Stomach (tissue), 9 donors: ENCODE data around the gene CYFIP1. TPM values are rescaled to one million over a fixed set of nuclear protein-coding genes. Genes with fewer than 3 reads are reported as not detected.

ENCODE experiments used
- DNase-seq, 2 donors: peaks; one replicate each; pipeline versions ENCODE4 v3.0.0 to v3.0.0-alpha.2; 2013 to 2019
- H3K27ac ChIP-seq, 5 donors: fragments of 200-600 bp in 4 of 5; sonication (generic) in 4 of 5; one replicate each; pipeline ENCODE4 v1.5.1; 2013 to 2019; ENCODE audit warnings: mild to moderate bottlenecking in 1 of 5, moderate library complexity in 1 of 5
- H3K27me3 ChIP-seq, 3 donors: fragments of 200-600 bp; sonication (generic); one replicate each; pipeline ENCODE4 v1.5.1; 2017 to 2019; ENCODE audit warnings: mixed run types in 1 of 3
- H3K36me3 ChIP-seq, 4 donors: fragments of 200-600 bp; sonication (generic); 1 replicate in 3 of 4; 2 replicates in 1 of 4; pipeline ENCODE4 v1.5.1; 2016 to 2019
- H3K4me1 ChIP-seq, 4 donors: fragments of 200-600 bp; sonication (generic); one replicate each; pipeline ENCODE4 v1.5.1; 2016 to 2019
- H3K4me3 ChIP-seq, 4 donors: fragments of 200-600 bp; sonication (generic) in 3 of 4; one replicate each; pipeline ENCODE4 v1.5.1; 2016 to 2019; ENCODE audit warnings: mild to moderate bottlenecking in 1 of 4
- H3K9me3 ChIP-seq, 4 donors: fragments of 200-600 bp; sonication (generic); one replicate each; pipeline ENCODE4 v1.5.1; 2016 to 2019
- CTCF ChIP-seq, 7 experiments: fragments of 450-650 bp in 4 of 7; fragments of 200-600 bp in 3 of 7; sonication (generic) in 3 of 7; IDR thresholded peaks; one replicate each; pipeline ENCODE4 v1.5.1; 2016 to 2019; ENCODE audit warnings: antibody characterized with exemption in 7 of 7, control low read depth in 2 of 7, mild to moderate bottlenecking in 1 of 7
- EP300 ChIP-seq: sonication (generic); formaldehyde crosslinking; IDR thresholded peaks from one replicate; pipeline ENCODE4 v1.6.1; 2017; ENCODE audit warnings: antibody characterized with exemption
- POLR2A ChIP-seq, 4 donors: fragments of 450-650 bp; IDR thresholded peaks; one replicate each; pipeline ENCODE4 v1.6.1; 2016; ENCODE audit warnings: antibody characterized with exemption in 4 of 4, control low read depth in 2 of 4, mild to moderate bottlenecking in 1 of 4, moderate library complexity in 1 of 4
- POLR2AphosphoS5 ChIP-seq, 3 donors: sonication (generic); formaldehyde crosslinking; IDR thresholded peaks; one replicate each; pipeline ENCODE4 v1.6.1; 2016; ENCODE audit warnings: antibody characterized with exemption in 3 of 3
- WGBS, 5 donors: extraction: QIAGEN DNeasy Blood & Tissue Kit in 3 of 5; methylation state at CpG; one replicate each; pipeline versions ENCODE4 v1.1.5 to v1.1.7; 2013 to 2018; 5-methylcytosine and 5-hydroxymethylcytosine counted together
- intact Hi-C: fragments of 100-400 bp; cut with DNase I; formaldehyde crosslinking; loops from one replicate; pipeline ENCODE4 v1.15.1; 2023; ENCODE audit warnings: low total_unique reads
- polyA plus RNA-seq, 3 donors: library from polyadenylated mRNA; stranded (reverse); fragments of 200-250 nt; gene quantifications; one replicate each; pipeline ENCODE4 v1.2.3, GENCODE V29; 2013
- total RNA-seq, 5 donors: library from RNA; depleted of rRNA; stranded (reverse); fragments of >200 nt; gene quantifications; one replicate each; pipeline versions ENCODE4 v1.1.0 to v1.2.3, GENCODE V29; 2014 to 2016
- donor health status: healthy with polysubstance abuse.
- donor health status: Bipolar disorder and iron deficiency.
- donor health status: healthy.

CYFIP1 gene
- total and polyA plus RNA-seq, 8 donors = 21.8 to 214 (median 61.6) TPM

GRCh38 chr15:22839046-22839695, 141.0 kb downstream of the CYFIP1 start:
- H3K36me3 ChIP-seq = peaks cover 0 to 23% (median 16%) of the 10 kb centered on the region in 4 donors
- peaks cover 13 to 36% (median 27%) of the 10 kb centered on the region in 4 donors for H3K4me1 ChIP-seq
- WGBS, 5 donors = 0 to 1% (median 0%) methylated on average over 16 of the region's 16 CpGs
- H3K27ac ChIP-seq = peak overlapping the region; percentile 90 to 99 (median 98)
- H3K4me3 ChIP-seq = peak overlapping the region; percentile 67 to 85 (median 77)
- no peak for TF ChIP-seq POLR2AphosphoS5 (IDR thresholded peaks at IDR 0.05)
- TF ChIP-seq EP300 = no peak
- no peak for TF ChIP-seq POLR2A (IDR thresholded peaks at IDR 0.05)
- TF ChIP-seq CTCF (IDR thresholded peaks at IDR 0.05) = no peak
- H3K9me3 ChIP-seq = no peaks in the 10 kb centered on the region
- no peaks in the 10 kb centered on the region for H3K27me3 ChIP-seq
- peak in 1 of 2 donors; percentile 36 for DNase-seq
- intact Hi-C loops = no loop called here

GRCh38 chr15:22838292-22839042, 141.7 kb downstream of the CYFIP1 start, which contains the start of gene NIPA2:
NIPA2 (plus strand) TSS chr15:22838666; CDS start chr15:22851732, 13,066 bp downstream.
- intact Hi-C loops = no loop called here
- peak; percentile 99 for DNase-seq
- Histone ChIP-seq H3K4me1 (peaks cover 13 to 36% (median 27%) of the 10 kb centered on the region in 4 donors), H3K27me3 (no peaks in the 10 kb centered on the region), H3K4me3 (peak within 1 kb of the TSS; percentile 67 to 85 (median 77)), H3K27ac (peak within 1 kb of the TSS; percentile 90 to 99 (median 98)), H3K36me3 (peaks cover 0 to 18% (median 10%) of the 10 kb centered on the region in 4 donors), H3K9me3 (no peaks in the 10 kb centered on the region)
- WGBS, 5 donors = 0 to 1% (median 0%) methylated on average over 12 to 83 of the region's 83 CpGs
- TF ChIP-seq POLR2A (IDR thresholded peaks at IDR 0.05) = peak in 2 of 4 donors; percentile 45 to 67
- TF ChIP-seq CTCF (IDR thresholded peaks at IDR 0.05) = peak in 1 of 7 experiments; percentile 10
- TF ChIP-seq POLR2AphosphoS5 (IDR thresholded peaks at IDR 0.05) = peak; percentile 86 to 98 (median 97)
- TF ChIP-seq EP300 = no peak

GRCh38 chr15:22831473-22831872, 148.7 kb downstream of the CYFIP1 start:
- no peak overlapping the region for H3K27ac ChIP-seq
- DNase-seq = peak in 1 of 2 donors; percentile 44
- peaks cover 0 to 25% (median 24%) of the 10 kb centered on the region in 4 donors for H3K36me3 ChIP-seq
- no peaks in the 10 kb centered on the region for H3K27me3 ChIP-seq
- no peak overlapping the region for H3K4me3 ChIP-seq
- TF ChIP-seq EP300 = no peak
- TF ChIP-seq CTCF (IDR thresholded peaks at IDR 0.05) = no peak
- no peak for TF ChIP-seq POLR2AphosphoS5 (IDR thresholded peaks at IDR 0.05)
- no peak for TF ChIP-seq POLR2A (IDR thresholded peaks at IDR 0.05)
- no peaks in the 10 kb centered on the region for H3K9me3 ChIP-seq
- H3K4me1 ChIP-seq = no peaks in the 10 kb centered on the region
- intact Hi-C loops = no loop called here
- WGBS, 5 donors = 47 to 71% (median 51%) methylated on average over 1 of the region's 1 CpG

GRCh38 chr15:22827125-22827524, 153.0 kb downstream of the CYFIP1 start:
- Histone ChIP-seq H3K9me3 (no peaks in the 10 kb centered on the region), H3K4me3 (no peak overlapping the region), H3K27me3 (no peaks in the 10 kb centered on the region), H3K27ac (no peak overlapping the region), H3K36me3 (peaks cover 17 to 65% (median 59%) of the 10 kb centered on the region in 4 donors), H3K4me1 (no peaks in the 10 kb centered on the region)
- WGBS, 5 donors = 62 to 84% (median 76%) methylated on average over 1 of the region's 1 CpG
- no peak for DNase-seq
- TF ChIP-seq CTCF (IDR thresholded peaks at IDR 0.05) (no peak), EP300 (no peak), POLR2AphosphoS5 (IDR thresholded peaks at IDR 0.05) (no peak), POLR2A (IDR thresholded peaks at IDR 0.05) (no peak)
- intact Hi-C loops = no loop called here
